ENCODE results near the gene CHCHD6. TPM values are rescaled to one million over a fixed set of nuclear protein-coding genes. Genes with fewer than 3 reads are reported as not detected.

Gene CHCHD6
- total RNA-seq, 1 experiment from 2014 or later, result 33.0 TPM

- intact Hi-C loops (cut with micrococcal nuclease), result no loop called here
- no TSS peak for BruUV-seq (replicated peaks)
- TF ChIP-seq EZH2 (IDR thresholded peaks at IDR 0.05; ENCODE audit: low read length, unreplicated experiment) (no peak), EZH2phosphoT487 (IDR thresholded peaks at IDR 0.05; ENCODE audit: borderline replicate concordance, low read length) (no peak), CTCF (conservative IDR thresholded peaks at IDR 0.05; ENCODE audit: low read depth, low read length) (no peak)
- Histone ChIP-seq H3F3A (ENCODE audit: low read length, unreplicated experiment) (no peaks in the 10 kb centered on the region), H4K20me1 (ENCODE audit: low read length) (no peaks in the 10 kb centered on the region), H3K4me2 (ENCODE audit: low read length) (no peak overlapping the region), H2AFZ (ENCODE audit: low read length) (no peak overlapping the region), H3K9ac (ENCODE audit: low read length) (no peak overlapping the region), H3K4me1 (ENCODE audit: insufficient read depth, low read length) (no peaks in the 10 kb centered on the region), H3K9me2 (replicated peaks; ENCODE audit: low read length) (no peaks in the 10 kb centered on the region), H3K79me2 (ENCODE audit: low read length) (peaks cover 63% of the 10 kb centered on the region), H3K4me3 (ENCODE audit: low read length) (no peak overlapping the region), H3K27me3 (ENCODE audit: low read length) (no peaks in the 10 kb centered on the region), H3K9me3 (ENCODE audit: low read length) (no peaks in the 10 kb centered on the region), H3K36me3 (ENCODE audit: low read depth, low read length) (no peaks in the 10 kb centered on the region), H3K27ac (ENCODE audit: low read length) (no peak overlapping the region)
- ATAC-seq (no peak), DNase-seq (no peak)
- ChIA-PET CTCF (interaction anchor here (0.7 kb wide), 1 partner anchor 243 kb away, joined by 3 read pairs; no protein-coding TSS in a partner anchor), POLR2A (ENCODE audit: unreplicated experiment) (no interaction called here)
These were observed 14.8 kb downstream of the CHCHD6 start for GRCh38 chr3:126718561-126719445.

GRCh38 chr3:126720596-126720995 is 16.6 kb downstream of the CHCHD6 start:
- Histone ChIP-seq H4K20me1 (ENCODE audit: low read length) (no peaks in the 10 kb centered on the region), H3K27ac (ENCODE audit: low read length) (no peak overlapping the region), H3K9me2 (replicated peaks; ENCODE audit: low read length) (no peaks in the 10 kb centered on the region), H3F3A (ENCODE audit: low read length, unreplicated experiment) (no peaks in the 10 kb centered on the region), H3K9ac (ENCODE audit: low read length) (no peak overlapping the region), H3K4me3 (ENCODE audit: low read length) (no peak overlapping the region), H3K27me3 (ENCODE audit: low read length) (no peaks in the 10 kb centered on the region), H3K36me3 (ENCODE audit: low read depth, low read length) (peaks cover 3% of the 10 kb centered on the region; the same call in 1 of the 2 replicates), H3K9me3 (ENCODE audit: low read length) (no peaks in the 10 kb centered on the region), H3K4me1 (ENCODE audit: insufficient read depth, low read length) (no peaks in the 10 kb centered on the region), H3K79me2 (ENCODE audit: low read length) (peaks cover 57% of the 10 kb centered on the region), H2AFZ (ENCODE audit: low read length) (no peak overlapping the region), H3K4me2 (ENCODE audit: low read length) (no peak overlapping the region)
- no peak for DNase-seq
- BruUV-seq (replicated peaks), result no TSS peak
- TF ChIP-seq CTCF (conservative IDR thresholded peaks at IDR 0.05; ENCODE audit: low read depth, low read length) (no peak), EZH2phosphoT487 (IDR thresholded peaks at IDR 0.05; ENCODE audit: borderline replicate concordance, low read length) (no peak), EZH2 (IDR thresholded peaks at IDR 0.05; ENCODE audit: low read length, unreplicated experiment) (no peak)
- ChIA-PET CTCF (no interaction called here), POLR2A (ENCODE audit: unreplicated experiment) (no interaction called here)
- no peak for ATAC-seq
- intact Hi-C loops (cut with micrococcal nuclease), result no loop called here

DNA sequence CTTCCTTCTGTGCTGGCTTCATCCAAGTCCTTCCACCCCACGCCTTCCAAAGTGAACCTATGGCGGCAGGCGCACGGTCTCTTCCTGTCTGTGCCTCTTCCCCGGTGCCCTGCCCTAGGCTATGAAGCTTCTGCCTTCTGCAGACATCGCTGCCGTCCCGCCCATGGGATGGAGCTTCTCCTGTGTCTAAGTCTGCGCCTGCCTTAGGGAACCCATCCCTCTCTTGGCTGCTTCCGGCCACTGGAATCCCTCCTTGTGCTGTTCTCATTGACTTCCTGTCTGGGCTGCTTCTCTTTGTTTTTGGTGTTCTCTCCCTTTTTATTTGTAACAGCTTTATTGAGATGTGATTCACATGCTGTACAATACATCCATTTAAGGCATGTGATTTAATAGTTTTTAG is 17.2 kb downstream of the CHCHD6 start:
- H3K4me3 ChIP-seq (ENCODE audit: low read length), result no peak overlapping the region
- no peaks in the 10 kb centered on the region for H3K9me2 ChIP-seq (replicated peaks; ENCODE audit: low read length)
- no peaks in the 10 kb centered on the region for H3K9me3 ChIP-seq (ENCODE audit: low read length)
- H3K27me3 ChIP-seq (ENCODE audit: low read length), result no peaks in the 10 kb centered on the region
- BruUV-seq (replicated peaks), result no TSS peak
- no peak overlapping the region for H2AFZ ChIP-seq (ENCODE audit: low read length)
- no peak overlapping the region for H3K27ac ChIP-seq (ENCODE audit: low read length)
- no peak overlapping the region for H3K4me2 ChIP-seq (ENCODE audit: low read length)
- H3K36me3 ChIP-seq (ENCODE audit: low read depth, low read length), result peaks cover 3% of the 10 kb centered on the region; the same call in 1 of the 2 replicates
- no peak overlapping the region for H3K9ac ChIP-seq (ENCODE audit: low read length)
- intact Hi-C loops (cut with micrococcal nuclease), result no loop called here
- H3K79me2 ChIP-seq (ENCODE audit: low read length), result peaks cover 52% of the 10 kb centered on the region
- CTCF ChIA-PET, result no interaction called here
- no peak for ATAC-seq
- TF ChIP-seq EZH2phosphoT487 (IDR thresholded peaks at IDR 0.05; ENCODE audit: borderline replicate concordance, low read length) (no peak), CTCF (conservative IDR thresholded peaks at IDR 0.05; ENCODE audit: low read depth, low read length) (no peak), EZH2 (IDR thresholded peaks at IDR 0.05; ENCODE audit: low read length, unreplicated experiment) (no peak)
- H4K20me1 ChIP-seq (ENCODE audit: low read length), result no peaks in the 10 kb centered on the region
- no peaks in the 10 kb centered on the region for H3K4me1 ChIP-seq (ENCODE audit: insufficient read depth, low read length)
- POLR2A ChIA-PET (ENCODE audit: unreplicated experiment), result no interaction called here
- DNase-seq, result no peak
- no peaks in the 10 kb centered on the region for H3F3A ChIP-seq (ENCODE audit: low read length, unreplicated experiment)

Data from PC-3 (cell line).